Fibroblast of villous mesenchyme (primary cell): ENCODE measurements around the gene RBM6. TPM values are rescaled to one million over a fixed set of nuclear protein-coding genes. Genes with fewer than 3 reads are reported as not detected.

Source experiments
- DNase-seq: peaks from one replicate; pipeline ENCODE4 v3.0.0-alpha.2; 2010; ENCODE audit warnings: low read depth
- H3K4me3 ChIP-seq: 2 replicates; pipeline ENCODE4 v1.5.1; 2011; ENCODE audit warnings: low read depth, mild to moderate bottlenecking, low read length
- total RNA-seq: library from RNA; depleted of rRNA; stranded (reverse); fragments of >200 nt; gene quantifications from 2 replicates; pipeline ENCODE4 v1.2.3, GENCODE V29; 2012
- TF ChIP-seq, protein P1 (sequence below): IDR thresholded peaks from 2 replicates; pipeline ENCODE4 v1.5.1; 2012; ENCODE audit warnings: low read depth, mild to moderate bottlenecking, low read length; ENCODE audit not compliant: insufficient read depth

RBM6 gene, protein sequence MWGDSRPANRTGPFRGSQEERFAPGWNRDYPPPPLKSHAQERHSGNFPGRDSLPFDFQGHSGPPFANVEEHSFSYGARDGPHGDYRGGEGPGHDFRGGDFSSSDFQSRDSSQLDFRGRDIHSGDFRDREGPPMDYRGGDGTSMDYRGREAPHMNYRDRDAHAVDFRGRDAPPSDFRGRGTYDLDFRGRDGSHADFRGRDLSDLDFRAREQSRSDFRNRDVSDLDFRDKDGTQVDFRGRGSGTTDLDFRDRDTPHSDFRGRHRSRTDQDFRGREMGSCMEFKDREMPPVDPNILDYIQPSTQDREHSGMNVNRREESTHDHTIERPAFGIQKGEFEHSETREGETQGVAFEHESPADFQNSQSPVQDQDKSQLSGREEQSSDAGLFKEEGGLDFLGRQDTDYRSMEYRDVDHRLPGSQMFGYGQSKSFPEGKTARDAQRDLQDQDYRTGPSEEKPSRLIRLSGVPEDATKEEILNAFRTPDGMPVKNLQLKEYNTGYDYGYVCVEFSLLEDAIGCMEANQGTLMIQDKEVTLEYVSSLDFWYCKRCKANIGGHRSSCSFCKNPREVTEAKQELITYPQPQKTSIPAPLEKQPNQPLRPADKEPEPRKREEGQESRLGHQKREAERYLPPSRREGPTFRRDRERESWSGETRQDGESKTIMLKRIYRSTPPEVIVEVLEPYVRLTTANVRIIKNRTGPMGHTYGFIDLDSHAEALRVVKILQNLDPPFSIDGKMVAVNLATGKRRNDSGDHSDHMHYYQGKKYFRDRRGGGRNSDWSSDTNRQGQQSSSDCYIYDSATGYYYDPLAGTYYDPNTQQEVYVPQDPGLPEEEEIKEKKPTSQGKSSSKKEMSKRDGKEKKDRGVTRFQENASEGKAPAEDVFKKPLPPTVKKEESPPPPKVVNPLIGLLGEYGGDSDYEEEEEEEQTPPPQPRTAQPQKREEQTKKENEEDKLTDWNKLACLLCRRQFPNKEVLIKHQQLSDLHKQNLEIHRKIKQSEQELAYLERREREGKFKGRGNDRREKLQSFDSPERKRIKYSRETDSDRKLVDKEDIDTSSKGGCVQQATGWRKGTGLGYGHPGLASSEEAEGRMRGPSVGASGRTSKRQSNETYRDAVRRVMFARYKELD
- 52.2 and 61.7 TPM in 2 replicates for total RNA-seq

DNA sequence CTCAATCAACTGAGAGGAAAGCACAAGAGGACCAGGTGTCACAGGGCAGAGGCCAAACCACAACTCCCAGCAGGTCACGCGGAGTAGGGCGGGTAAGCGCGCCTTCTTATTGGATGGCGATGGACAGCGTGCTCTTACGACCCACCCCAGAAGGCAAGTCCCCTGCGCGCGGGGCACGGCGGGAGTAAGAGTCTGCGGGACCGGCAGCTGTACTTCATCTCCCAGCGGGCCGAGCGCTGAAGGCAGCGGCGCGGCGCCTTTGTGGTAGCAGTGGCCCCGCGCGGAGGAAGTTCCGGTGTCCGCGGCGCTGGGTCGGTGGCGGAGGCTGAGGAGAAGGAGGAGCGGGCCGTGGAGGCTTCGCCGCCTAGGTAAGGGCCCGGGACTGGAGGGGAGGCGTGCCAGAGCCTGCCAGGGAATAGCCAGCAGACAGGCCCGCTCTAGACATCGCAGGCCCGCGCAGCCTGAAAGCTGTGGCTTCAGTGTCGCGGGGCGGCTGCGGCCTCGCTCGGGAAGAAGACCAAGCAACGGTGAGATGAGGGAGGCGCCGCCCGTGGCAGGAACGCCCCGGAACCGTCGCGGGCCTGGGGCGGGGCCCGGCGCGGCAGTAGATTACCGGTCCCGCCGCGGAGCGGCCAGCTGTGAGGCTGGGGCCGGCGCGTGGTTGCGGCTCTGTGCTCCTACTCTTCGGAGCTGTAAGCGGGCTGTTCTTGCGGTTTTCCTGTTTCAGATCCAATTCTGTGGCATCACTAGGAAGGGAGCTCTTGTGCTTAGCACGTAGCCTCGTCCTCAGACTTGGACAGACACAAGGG lies at the start of gene RBM6:
TSS of gene RBM6 (plus strand) at position 293 of the 809 bp plus-strand sequence. CDS start 22,492 bp downstream, outside the sequence.
- H3K4me3 ChIP-seq, result peak within 1 kb of the TSS; percentile 94
- peak; percentile 99 for DNase-seq
- TF ChIP-seq, protein P1, sequence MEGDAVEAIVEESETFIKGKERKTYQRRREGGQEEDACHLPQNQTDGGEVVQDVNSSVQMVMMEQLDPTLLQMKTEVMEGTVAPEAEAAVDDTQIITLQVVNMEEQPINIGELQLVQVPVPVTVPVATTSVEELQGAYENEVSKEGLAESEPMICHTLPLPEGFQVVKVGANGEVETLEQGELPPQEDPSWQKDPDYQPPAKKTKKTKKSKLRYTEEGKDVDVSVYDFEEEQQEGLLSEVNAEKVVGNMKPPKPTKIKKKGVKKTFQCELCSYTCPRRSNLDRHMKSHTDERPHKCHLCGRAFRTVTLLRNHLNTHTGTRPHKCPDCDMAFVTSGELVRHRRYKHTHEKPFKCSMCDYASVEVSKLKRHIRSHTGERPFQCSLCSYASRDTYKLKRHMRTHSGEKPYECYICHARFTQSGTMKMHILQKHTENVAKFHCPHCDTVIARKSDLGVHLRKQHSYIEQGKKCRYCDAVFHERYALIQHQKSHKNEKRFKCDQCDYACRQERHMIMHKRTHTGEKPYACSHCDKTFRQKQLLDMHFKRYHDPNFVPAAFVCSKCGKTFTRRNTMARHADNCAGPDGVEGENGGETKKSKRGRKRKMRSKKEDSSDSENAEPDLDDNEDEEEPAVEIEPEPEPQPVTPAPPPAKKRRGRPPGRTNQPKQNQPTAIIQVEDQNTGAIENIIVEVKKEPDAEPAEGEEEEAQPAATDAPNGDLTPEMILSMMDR, result peak; percentile 1

DNA sequence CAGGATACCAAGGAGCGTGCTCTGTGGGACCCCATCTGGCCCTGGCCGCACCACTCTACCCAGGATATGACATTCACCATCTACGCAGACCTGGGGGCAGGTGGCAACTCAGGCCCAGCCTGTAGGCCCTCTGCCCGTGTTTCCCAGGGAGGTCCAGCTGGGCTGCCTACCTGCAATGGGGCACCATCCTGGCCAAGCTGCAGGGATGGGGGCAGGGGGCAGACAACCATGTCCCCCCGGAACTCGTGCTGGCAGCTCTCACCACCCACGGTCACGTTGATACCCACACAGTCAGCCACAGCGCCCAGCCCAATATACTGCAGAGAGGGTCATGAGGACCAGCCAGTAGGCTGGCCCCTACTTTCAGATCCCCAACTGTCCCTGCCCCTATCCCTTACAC lies 44.2 kb upstream of the RBM6 start:
- TF ChIP-seq, protein P1, result no peak
- no peak overlapping the region for H3K4me3 ChIP-seq
- no peak for DNase-seq

DNA sequence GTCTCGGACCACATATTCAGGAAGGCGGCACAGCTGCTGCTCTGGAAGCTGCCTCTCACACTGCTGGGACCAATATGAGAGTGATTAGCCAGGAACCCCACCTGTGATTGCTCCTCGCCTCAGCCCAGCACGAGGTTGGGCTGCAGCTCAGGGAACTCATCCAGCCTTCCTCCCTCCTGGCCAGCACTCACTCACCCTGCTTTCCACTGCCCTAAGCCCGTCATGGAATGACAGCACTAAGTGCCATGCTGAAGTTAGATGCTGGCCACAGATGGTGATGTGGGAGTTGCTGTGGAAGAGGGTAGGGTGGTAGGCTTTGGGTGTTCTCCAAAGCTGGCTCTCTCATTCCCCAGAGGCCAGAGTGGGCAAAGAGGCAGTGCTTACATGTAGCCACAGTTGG lies 43.6 kb upstream of the RBM6 start:
- H3K4me3 ChIP-seq, result no peak overlapping the region
- DNase-seq, result no peak
- TF ChIP-seq, protein P1, result no peak

DNA sequence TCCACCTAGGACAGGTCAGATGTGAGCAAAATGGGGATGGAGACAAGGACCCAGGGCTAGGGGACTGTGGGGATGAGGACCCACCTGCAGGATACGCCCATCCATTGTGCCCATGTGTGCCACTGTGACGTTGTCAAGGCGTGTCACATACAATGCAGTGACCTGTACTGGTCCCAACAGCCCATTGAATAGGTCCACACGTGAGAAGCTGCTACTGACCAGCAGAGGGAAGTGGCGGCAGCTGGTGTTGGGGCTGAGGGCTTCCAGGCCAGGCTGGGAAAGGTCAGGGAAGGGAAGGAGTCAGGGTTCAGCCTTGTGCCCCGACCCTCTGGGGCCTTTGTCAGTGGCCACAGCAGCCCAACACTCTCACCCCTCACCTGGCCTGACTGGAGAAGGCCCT lies 41.0 kb upstream of the RBM6 start:
- no peak overlapping the region for H3K4me3 ChIP-seq
- DNase-seq, result no peak
- TF ChIP-seq, protein P1, result no peak

DNA sequence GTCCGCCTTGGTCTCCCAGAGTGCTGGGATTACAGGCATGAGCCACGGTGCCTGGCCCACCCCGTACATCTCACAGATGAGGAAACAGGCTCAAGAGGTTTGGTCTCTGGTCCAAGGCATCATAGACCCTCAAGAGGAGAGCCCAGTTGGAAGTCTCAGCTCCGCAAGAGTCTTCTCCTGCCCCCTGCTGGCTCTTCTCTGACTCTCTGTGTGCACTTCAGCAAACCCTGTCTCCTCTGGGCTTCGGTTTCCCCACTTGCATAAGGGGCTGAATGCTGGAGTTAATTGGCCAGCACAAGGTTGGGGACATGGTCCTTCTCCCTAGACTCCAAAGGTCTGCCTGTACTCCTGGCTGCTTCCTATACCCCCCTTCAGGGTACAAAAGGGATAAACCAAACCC lies 40.1 kb upstream of the RBM6 start:
- TF ChIP-seq, protein P1, result peak; percentile 24

DNA sequence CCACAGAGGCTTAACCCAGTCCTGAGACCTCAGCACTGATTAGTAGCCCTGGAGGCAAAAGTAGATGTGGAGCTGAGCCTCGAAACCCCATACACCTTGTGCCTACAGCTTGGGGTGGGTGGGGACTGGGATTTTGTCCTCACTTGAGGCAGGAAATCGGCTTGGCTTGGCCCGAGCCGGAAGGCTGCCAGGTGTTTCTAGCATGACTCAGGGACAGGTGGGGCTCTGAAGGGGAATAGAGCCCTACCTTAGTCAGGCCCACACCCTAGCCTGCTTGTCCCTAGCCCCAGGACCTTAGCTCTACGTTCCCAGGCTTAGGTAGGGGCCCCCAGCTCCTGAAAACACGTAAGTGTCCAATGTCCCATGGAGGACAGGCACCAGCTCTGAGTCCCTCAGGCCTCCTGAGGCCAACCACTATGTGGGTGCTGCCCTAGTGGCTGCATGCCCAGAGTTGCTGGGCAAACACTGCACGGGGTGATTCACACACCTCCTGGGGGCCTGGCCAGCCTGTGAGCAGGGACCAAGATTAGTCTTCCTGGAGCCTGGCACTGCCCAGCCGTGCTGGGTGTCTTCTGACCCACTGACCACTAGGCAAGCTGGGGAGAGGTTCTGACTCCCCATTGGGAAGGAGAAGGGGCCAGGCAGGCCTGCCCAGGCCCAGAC lies 39.3 kb upstream of the RBM6 start:
- no peak for DNase-seq
- TF ChIP-seq, protein P1, result no peak
- H3K4me3 ChIP-seq, result no peak overlapping the region

More for the DNA sequence above, 40.1 kb upstream of the RBM6 start:
- no peak overlapping the region for H3K4me3 ChIP-seq
- DNase-seq, result no peak
